Activated T-helper 17 cell treated with anti-CD3 and anti-CD28 coated beads, Interleukin-2, amount 50 U/mL, for 72 hours (primary cell): ENCODE results near the gene TDRKH. TPM values are rescaled to one million over a fixed set of nuclear protein-coding genes. Genes with fewer than 3 reads are reported as not detected.
A peak's percentile ranks its signal among the peaks of the same experiment; 100 is the strongest.
"Not testable (repeated sequence)": the region's sequence is repeated elsewhere in the genome, so short reads cannot be mapped to it uniquely, and the experiment has no call there.

ENCODE experiments used
- ATAC-seq: fragments of 150-1000 bp; cut with Tn5 transposase; replicated peaks from 2 replicates; pipeline ENCODE4 v1.10.0; 2021; ENCODE audit warnings: mild to moderate bottlenecking, moderate library complexity
- H3K27ac Mint-ChIP-seq: one replicate; pipeline ENCODE4 v1.8.0; 2022; ENCODE audit warnings: mixed read lengths
- H3K27me3 Mint-ChIP-seq: one replicate; pipeline ENCODE4 v1.8.0; 2022; ENCODE audit warnings: mixed read lengths
- H3K36me3 Mint-ChIP-seq: one replicate; pipeline ENCODE4 v1.8.0; 2022; ENCODE audit warnings: low read depth, mild to moderate bottlenecking, mixed read lengths
- H3K4me1 Mint-ChIP-seq: one replicate; pipeline ENCODE4 v1.8.0; 2022; ENCODE audit warnings: mixed read lengths
- H3K4me3 Mint-ChIP-seq: one replicate; pipeline ENCODE4 v1.8.0; 2022; ENCODE audit warnings: mild to moderate bottlenecking, mixed read lengths
- H3K9me3 Mint-ChIP-seq: one replicate; pipeline ENCODE4 v1.8.0; 2022; ENCODE audit warnings: mixed read lengths
- total RNA-seq, 2 donors: library from RNA; stranded (reverse); gene quantifications; one replicate each; pipeline ENCODE4 v1.2.3, GENCODE V29; 2022

Gene TDRKH
- total RNA-seq, 2 donors from 2014 or later, result 20.3 to 21.8 TPM

DNA sequence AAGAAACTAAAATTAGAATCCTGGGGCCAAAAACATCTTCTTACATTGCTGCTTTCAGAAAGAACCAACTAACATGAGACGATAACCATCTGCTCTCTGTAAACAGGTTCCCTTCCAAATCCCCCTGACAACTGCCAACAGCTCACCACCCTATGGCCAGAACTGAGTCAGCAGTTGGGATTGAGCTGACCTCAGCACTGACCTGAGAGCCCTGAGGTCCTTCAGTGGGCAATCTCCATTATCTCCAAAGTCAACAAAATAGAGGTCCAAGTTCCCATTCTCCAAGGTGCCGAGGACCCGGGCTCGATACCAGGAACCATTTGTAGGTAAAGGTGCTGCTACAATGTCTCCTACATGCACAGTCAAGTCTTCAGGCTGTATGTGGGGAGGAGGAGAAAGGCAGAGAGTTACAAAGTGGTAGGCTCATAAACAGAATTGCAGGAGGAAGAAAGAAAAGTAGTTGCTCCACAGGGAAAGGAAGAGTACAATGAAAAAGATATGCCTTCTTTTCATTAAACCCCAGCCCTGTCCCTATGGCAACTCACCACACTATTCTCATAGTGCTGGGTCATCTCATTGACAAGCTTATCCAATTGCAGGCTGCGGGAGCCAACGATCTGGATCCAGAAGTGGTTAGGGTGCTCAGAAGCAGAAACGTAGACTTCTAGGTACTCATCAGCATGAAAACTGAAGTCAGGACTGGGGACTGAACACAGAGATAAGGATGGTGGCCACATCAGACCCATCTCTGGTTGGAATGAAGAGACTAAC lies 14.2 kb downstream of the TDRKH start:
- Mint-ChIP-seq H3K27me3 (no peaks in the 10 kb centered on the region), H3K27ac (no peak overlapping the region), H3K9me3 (no peaks in the 10 kb centered on the region), H3K36me3 (peaks cover 78% of the 10 kb centered on the region), H3K4me1 (no peaks in the 10 kb centered on the region), H3K4me3 (no peak overlapping the region)
- no peak for ATAC-seq

DNA sequence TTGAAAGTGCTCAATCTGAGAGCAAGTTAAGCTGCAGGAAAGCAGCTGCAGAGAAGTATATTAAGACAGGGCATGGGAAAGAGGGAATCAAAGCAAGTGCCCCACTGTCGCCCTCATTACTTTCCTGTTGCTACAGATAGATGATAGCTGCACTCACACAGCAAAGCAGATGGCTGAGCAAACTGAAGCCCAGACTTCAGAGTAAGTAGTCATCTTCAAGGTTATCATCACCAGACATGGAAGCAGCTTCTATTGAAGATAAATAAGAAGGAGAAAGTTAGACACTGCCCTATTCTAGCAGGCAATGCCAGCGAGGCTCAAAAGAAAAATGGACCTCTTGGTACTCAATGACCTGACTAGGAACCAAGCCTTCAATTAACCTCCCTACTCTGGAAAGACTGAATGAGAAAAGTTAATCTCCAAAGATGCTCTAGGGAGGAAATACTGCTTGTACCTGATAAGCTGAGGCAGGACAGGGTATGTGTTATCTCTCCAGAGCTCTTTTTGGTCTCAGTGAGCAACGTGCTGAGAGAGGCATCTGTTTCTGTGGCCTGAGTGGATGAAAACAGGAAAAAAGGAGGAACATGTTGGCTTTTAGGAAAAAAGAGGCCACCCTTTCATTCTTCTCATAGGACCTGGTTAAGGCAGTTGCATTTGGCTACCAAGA lies 15.9 kb downstream of the TDRKH start:
- no peak overlapping the region for H3K4me3 Mint-ChIP-seq
- H3K9me3 Mint-ChIP-seq, result no peaks in the 10 kb centered on the region
- ATAC-seq, result no peak
- H3K27ac Mint-ChIP-seq, result no peak overlapping the region
- H3K27me3 Mint-ChIP-seq, result no peaks in the 10 kb centered on the region
- peaks cover 63% of the 10 kb centered on the region for H3K36me3 Mint-ChIP-seq
- H3K4me1 Mint-ChIP-seq, result no peaks in the 10 kb centered on the region

DNA sequence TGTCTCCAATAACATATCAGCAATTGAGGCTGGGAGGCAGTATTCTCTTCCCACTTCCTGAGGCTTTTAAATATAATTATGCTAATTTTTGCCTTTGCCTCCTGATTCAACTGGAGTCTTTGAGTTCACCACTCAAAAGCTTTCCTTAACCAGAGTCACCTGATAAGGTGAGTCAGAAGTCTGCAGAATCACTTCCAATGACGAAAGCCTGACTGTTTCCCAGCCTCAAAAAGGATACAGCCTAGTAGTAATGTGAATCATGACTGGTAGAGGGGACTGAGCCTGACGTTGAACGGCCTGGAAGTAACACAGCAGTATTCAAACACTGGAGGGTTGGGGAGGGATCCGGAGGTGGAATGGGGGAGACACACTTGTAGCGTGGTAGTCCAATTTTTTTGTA lies 16.6 kb downstream of the TDRKH start:
- peak; percentile 84 for ATAC-seq
- Mint-ChIP-seq H3K27me3 (no peaks in the 10 kb centered on the region), H3K9me3 (no peaks in the 10 kb centered on the region), H3K4me3 (no peak overlapping the region), H3K27ac (no peak overlapping the region), H3K36me3 (peaks cover 56% of the 10 kb centered on the region), H3K4me1 (no peaks in the 10 kb centered on the region)

DNA sequence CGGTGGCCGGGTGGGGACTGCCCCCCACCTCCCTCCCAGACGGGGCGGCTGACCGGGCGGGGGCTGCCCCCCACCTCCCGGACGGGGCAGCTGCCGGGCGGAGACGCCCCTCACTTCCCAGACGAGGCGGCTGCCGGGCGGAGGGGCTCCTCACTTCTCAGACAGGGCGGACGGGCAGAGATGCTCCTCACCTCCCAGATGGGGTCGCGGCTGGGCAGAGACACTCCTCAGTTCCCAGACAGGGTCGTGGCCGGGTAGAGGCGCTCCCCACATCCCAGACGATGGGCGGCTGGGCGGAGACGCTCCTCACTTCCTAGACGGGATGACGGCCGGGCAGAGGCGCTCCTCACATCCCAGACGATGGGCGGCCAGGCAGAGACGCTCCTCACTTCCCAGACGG lies 21.0 kb downstream of the TDRKH start:
- not testable (repeated sequence) for H3K27me3 Mint-ChIP-seq, ATAC-seq, H3K4me3 Mint-ChIP-seq, H3K27ac Mint-ChIP-seq, H3K9me3 Mint-ChIP-seq, H3K4me1 Mint-ChIP-seq
- H3K36me3 Mint-ChIP-seq, result peaks cover 16% of the 10 kb centered on the region

DNA sequence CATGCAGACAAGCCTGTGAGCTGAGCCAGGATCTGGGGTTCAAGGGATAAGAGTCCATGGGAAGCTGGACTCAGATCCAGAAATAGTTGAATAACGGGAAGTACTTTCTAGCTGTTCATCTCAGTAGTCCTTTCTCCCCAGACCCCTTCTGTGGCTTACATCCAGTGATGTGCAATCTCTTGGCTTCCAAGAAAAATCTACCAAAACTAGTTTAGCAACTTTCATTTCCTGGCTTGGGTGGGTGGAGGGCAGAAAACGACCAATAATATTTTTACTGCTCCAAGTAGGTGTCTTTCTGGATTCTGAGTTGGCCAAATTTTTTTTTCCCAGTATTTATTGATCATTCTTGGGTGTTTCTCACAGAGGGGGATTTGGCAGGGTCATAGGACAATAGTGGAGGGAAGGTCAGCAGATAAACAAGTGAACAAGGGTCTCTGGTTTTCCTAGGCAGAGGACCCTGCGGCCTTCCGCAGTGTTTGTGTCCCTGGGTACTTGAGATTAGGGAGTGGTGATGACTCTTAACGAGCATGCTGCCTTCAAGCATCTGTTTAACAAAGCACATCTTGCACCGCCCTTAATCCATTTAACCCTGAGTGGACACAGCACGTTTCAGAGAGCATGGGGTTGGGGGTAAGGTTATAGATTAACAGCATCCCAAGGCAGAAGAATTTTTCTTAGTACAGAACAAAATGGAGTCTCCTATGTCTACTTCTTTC lies 21.8 kb downstream of the TDRKH start:
- not testable (repeated sequence) for ATAC-seq, H3K4me3 Mint-ChIP-seq, H3K9me3 Mint-ChIP-seq, H3K27me3 Mint-ChIP-seq
- H3K4me1 Mint-ChIP-seq, result peaks cover 15% of the 10 kb centered on the region
- peaks cover 12% of the 10 kb centered on the region for H3K36me3 Mint-ChIP-seq
- H3K27ac Mint-ChIP-seq, result peak overlapping the region; percentile 28

DNA sequence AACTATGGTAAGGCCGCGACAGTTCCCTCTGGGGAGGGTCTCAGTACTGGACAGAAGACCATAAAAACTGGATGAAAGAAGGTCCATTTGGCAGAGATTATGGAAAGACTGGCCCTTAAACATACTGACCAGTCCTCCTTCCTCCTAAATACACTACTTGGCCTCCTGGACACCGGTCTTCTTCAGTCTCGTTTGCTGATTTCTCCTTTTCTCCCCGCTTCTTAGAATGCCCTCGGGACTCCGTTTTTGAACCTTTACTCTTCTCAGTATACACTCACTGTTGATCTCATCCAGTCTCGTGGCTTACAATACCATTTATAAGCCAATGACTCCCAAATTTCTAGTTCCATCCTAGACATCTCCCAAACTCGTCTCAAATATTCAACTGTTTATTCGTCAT lies 26.3 kb downstream of the TDRKH start:
- Mint-ChIP-seq H3K27ac (peak overlapping the region; percentile 99), H3K9me3 (no peaks in the 10 kb centered on the region), H3K27me3 (no peaks in the 10 kb centered on the region), H3K36me3 (peaks cover 48% of the 10 kb centered on the region), H3K4me1 (peaks cover 25% of the 10 kb centered on the region), H3K4me3 (peak overlapping the region; percentile 99)
- no peak for ATAC-seq

DNA sequence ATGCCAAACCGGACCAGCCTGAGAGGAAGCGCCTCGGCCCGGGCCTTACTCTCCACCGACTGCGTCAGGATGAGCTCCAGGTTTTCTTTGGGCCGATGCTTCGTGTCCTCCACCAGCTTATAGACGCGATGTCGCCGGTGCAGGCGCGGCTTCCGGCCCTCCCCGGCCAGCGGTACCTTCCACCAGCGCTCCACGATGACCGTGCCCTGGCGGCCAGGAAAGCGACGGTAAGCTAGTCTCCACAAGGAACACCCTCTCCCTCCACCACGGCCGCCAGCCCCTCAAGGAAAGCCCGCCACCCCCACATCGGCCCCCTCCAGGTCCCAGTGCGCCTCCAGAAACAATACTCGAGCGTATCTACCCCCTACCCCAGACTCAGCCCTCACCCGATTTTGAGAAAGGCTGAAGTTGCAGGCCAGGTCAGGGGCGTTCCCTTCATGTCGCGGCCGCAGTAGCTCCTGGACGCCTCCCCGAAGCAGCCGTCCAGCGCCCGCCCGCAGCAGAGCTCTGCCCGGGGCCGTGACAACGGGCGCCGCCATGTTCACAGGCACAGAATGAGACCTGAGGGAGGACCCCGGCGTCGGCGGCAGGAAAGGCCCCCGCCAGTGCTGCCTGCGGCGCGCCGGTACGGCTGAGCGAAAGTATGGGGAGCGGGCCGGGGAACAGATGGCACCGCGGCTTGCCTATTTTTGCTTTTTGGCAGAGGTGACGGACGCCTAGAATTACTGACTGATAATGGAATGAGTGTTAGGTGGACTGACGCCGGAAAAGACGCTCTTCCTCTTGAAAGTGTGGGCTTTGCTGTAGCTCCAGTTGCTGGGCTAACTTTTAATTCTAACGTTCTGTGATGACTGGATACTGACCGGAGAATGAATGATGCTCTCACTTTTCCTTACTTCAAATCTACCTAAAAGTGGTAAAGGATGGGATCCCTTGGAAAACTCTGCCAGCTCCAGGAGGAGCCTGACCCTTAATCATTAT lies 27.1 kb downstream of the TDRKH start, which contains the start of gene MRPL9:
Gene MRPL9, minus strand, starts transcription at position 556 of the 981 bp plus-strand sequence. Its CDS starts 17 bp downstream, at position 539.
- peaks cover 56% of the 10 kb centered on the region for H3K36me3 Mint-ChIP-seq
- peak within 1 kb of the TSS; percentile 99 for H3K4me3 Mint-ChIP-seq
- H3K4me1 Mint-ChIP-seq, result peaks cover 25% of the 10 kb centered on the region
- ATAC-seq, result peak; percentile 98
- H3K9me3 Mint-ChIP-seq, result no peaks in the 10 kb centered on the region
- peak within 1 kb of the TSS; percentile 99 for H3K27ac Mint-ChIP-seq
- H3K27me3 Mint-ChIP-seq, result no peaks in the 10 kb centered on the region

DNA sequence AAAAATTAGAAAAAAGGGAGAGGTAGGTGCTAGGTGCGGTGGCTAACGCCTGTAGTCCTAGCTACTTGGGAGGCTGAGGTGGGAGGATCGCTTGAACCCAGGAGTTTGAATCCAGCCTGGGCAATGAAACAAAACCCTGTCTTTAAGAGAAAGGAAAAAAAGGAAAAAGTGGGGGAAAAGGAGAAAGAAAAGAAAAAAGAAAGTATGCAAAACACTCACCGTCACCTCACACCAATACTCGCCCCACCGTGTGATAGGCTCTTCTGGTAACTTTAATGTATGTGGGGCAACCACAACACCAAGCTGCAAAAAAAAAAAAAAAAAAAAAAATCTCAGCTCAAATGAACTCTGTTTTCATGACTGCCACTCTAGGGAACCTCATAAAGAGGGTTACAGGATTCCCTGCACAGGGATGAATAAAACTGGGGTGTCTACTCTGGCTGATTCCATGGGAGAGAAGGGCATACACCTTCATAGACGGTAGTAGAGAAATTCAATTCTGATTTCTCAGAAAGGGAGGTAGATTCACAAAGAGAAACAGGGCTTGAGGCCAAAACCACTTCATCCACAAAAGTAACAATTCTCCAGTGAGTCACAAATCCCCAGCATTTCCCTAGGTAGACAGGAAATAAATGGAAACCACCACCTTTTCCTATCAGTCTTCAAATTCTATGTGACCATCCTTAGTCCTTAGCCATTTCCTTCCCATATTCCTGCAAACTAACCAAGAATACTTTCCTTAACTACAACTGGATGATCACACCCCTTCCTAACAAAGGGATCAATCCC lies 29.5 kb downstream of the TDRKH start:
- H3K27ac Mint-ChIP-seq, result peak overlapping the region; percentile 54
- H3K4me1 Mint-ChIP-seq, result peaks cover 32% of the 10 kb centered on the region
- ATAC-seq, result no peak
- peaks cover 69% of the 10 kb centered on the region for H3K36me3 Mint-ChIP-seq
- H3K27me3 Mint-ChIP-seq, result no peaks in the 10 kb centered on the region
- H3K4me3 Mint-ChIP-seq, result peak overlapping the region; percentile 6
- H3K9me3 Mint-ChIP-seq, result no peaks in the 10 kb centered on the region

DNA sequence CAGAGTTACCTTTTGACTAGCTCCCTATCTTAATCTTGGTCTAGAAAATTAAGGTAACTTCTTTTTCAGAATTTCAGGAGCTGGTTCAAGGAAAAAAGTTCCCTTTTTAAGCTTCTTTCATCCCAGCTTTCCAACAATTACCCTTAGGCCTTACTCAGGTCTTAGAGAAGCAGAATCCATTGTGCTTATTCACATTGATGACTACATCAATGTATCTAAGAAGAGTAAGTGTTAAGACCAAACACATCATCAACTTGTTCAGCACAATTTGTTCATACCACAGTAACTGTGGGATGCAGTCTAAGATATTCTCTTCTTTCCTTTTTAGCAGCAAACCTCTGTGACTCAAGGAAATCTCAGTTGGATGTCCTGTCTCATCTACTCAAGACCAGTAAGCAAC lies 31.1 kb downstream of the TDRKH start:
- no peak overlapping the region for H3K4me3 Mint-ChIP-seq
- H3K36me3 Mint-ChIP-seq, result peaks cover 69% of the 10 kb centered on the region
- H3K27ac Mint-ChIP-seq, result peak overlapping the region; percentile 12
- no peaks in the 10 kb centered on the region for H3K27me3 Mint-ChIP-seq
- no peaks in the 10 kb centered on the region for H3K9me3 Mint-ChIP-seq
- peaks cover 24% of the 10 kb centered on the region for H3K4me1 Mint-ChIP-seq
- no peak for ATAC-seq

DNA sequence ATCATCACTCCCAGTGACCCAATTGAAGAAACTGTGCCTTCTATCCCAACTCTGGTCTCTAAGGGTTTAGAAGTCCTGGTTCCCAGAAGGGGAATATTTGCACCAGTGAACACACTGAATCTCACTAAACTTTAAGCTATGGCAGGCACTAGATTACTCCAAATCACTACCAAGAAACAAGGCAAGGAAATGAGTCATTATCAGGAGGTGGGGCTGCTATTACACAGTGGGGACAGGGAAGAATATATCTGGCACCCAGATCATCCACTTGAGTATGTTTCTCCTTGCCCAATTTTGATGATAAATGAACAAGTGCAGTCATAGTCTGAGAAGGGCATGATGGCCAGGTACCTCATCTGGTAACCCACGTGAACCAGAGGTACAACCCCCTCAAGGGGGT lies 34.0 kb downstream of the TDRKH start:
- no peaks in the 10 kb centered on the region for H3K9me3 Mint-ChIP-seq
- H3K27me3 Mint-ChIP-seq, result peaks cover 3% of the 10 kb centered on the region
- peak; percentile 78 for ATAC-seq
- H3K4me3 Mint-ChIP-seq, result no peak overlapping the region
- H3K27ac Mint-ChIP-seq, result peak overlapping the region; percentile 47
- peaks cover 12% of the 10 kb centered on the region for H3K4me1 Mint-ChIP-seq
- peaks cover 44% of the 10 kb centered on the region for H3K36me3 Mint-ChIP-seq

DNA sequence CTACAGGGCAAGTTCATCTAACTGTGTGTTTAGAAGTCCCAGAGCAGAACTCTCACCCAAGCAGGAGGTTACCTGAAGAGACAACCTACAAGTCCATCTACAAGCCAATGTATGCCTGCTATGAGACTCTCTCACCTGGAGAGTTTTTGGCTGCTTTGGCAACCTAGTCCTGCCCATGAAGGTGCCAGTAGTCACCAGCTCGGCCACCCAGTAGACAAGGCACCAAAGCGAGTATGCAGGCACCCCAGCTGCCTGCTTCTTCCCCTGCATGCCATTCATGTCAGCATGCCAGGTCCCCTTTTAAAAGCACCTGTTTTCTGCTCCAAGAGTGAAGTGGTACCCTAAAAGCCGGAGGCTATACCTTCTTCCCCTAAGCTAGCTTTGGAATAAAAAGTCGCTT lies 48.8 kb downstream of the TDRKH start:
- H3K4me3 Mint-ChIP-seq, result no peak overlapping the region
- no peak for ATAC-seq
- H3K4me1 Mint-ChIP-seq, result no peaks in the 10 kb centered on the region
- no peaks in the 10 kb centered on the region for H3K9me3 Mint-ChIP-seq
- H3K27me3 Mint-ChIP-seq, result no peaks in the 10 kb centered on the region
- H3K27ac Mint-ChIP-seq, result no peak overlapping the region
- H3K36me3 Mint-ChIP-seq, result no peaks in the 10 kb centered on the region

DNA sequence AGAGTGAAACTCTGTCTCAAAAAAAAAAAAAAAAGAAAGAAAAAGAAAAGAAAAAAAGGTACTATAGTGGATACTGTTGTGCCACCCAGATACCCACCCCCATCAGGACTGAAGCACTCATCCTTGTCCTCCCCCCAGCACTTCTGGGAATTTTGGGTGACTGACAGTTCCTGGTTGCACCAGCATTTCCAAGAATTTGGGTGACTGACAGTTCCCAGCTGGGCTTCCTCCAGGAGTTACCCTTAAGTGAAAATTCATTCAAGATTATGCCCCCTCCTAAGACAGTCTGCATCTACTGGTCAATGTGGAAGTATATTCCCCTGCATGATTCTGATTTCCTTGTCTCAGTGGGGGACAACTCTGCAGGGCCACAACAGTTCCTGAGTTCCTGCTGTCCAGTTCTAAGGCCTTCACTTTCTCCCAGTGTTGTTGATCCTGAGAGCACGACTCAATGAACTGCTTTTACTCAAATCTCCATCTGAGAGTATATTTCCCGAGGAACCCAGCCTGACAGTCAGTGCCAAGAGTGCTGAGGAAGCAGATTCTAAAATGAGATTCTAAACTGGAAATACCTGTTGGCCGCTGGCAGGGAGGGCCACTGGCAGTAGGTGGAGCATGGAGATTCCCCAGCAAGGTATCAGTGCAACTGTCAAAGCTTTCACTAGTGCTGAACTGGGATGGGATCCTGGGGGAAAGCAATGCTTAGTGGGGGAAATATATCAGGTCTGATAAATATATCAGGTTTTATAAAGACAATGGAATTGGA lies 50.5 kb downstream of the TDRKH start:
- H3K27ac Mint-ChIP-seq, result no peak overlapping the region
- H3K36me3 Mint-ChIP-seq, result no peaks in the 10 kb centered on the region
- H3K4me3 Mint-ChIP-seq, result no peak overlapping the region
- no peak for ATAC-seq
- H3K9me3 Mint-ChIP-seq, result no peaks in the 10 kb centered on the region
- H3K27me3 Mint-ChIP-seq, result no peaks in the 10 kb centered on the region
- H3K4me1 Mint-ChIP-seq, result no peaks in the 10 kb centered on the region

DNA sequence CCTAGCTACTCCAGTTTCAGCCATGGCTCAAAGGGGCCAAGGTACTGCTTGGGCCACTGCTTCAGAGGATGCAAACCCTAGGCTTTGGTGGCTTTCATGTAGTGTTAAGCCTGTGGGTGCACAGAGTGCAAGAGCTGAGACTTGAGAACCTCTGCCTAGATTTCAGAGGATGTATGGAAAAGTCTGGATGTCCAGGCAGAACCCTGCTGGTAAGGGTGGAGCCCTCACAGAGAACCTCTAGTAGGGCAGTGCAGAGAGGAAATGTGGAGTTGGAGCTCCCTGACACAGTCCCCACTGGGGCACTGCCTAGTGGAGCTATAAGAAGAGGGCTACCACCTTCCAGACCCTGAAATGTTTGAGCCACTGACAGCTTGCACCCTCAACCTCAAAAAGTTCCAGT lies 52.8 kb downstream of the TDRKH start:
- no peaks in the 10 kb centered on the region for H3K9me3 Mint-ChIP-seq
- ATAC-seq, result no peak
- no peaks in the 10 kb centered on the region for H3K36me3 Mint-ChIP-seq
- no peaks in the 10 kb centered on the region for H3K4me1 Mint-ChIP-seq
- H3K27ac Mint-ChIP-seq, result no peak overlapping the region
- H3K4me3 Mint-ChIP-seq, result no peak overlapping the region
- peaks cover 2% of the 10 kb centered on the region for H3K27me3 Mint-ChIP-seq
